ENCODE measurements around the gene CYS1.

GRCh38 chr2:10058251-10059015 lies 21.8 kb downstream of the CYS1 start:
- TF ChIP-seq CTCF (conservative IDR thresholded peaks at IDR 0.05 in 1 of 2, IDR thresholded peaks at IDR 0.05 in 1 of 2; ENCODE audit: extremely low read depth in 1 of 2, insufficient read depth in 1 of 2, low read depth in 1 of 2, low read length in 2 of 2) (no peak), EZH2 (IDR thresholded peaks at IDR 0.05; ENCODE audit: borderline replicate concordance, low read length) (no peak)
